RWPE1 (cell line): ENCODE measurements around the gene SPOCD1.

Experiments
- CTCF ChIA-PET: fragments of 350-600 bp; sonication (Branson Sonifier 250); formaldehyde crosslinking; extraction: SDS; loops from one replicate; lab custom pipeline; 2021; lab: Yijun Ruan, JAX
- POLR2A ChIA-PET: fragments of 400-600 bp; formaldehyde crosslinking; extraction: SDS; loops from one replicate; lab custom pipeline; 2020; ENCODE audit warnings: antibody characterized with exemption; ENCODE audit not compliant: low non-redundant PET; lab: Yijun Ruan, JAX
- DNase-seq: peaks from one replicate; pipeline ENCODE4 v3.0.0; 2012; ENCODE audit warnings: low spot score
- H3K27ac ChIP-seq: fragments of 450-650 bp; 2 replicates; pipeline ENCODE4 v1.5.1; 2017
- TF ChIP-seq, protein P1 (sequence below): fragments of 450-650 bp; conservative IDR thresholded peaks from 2 replicates; pipeline ENCODE4 v1.5.1; 2017; ENCODE audit warnings: low read depth, mild to moderate bottlenecking

SPOCD1 gene

DNA sequence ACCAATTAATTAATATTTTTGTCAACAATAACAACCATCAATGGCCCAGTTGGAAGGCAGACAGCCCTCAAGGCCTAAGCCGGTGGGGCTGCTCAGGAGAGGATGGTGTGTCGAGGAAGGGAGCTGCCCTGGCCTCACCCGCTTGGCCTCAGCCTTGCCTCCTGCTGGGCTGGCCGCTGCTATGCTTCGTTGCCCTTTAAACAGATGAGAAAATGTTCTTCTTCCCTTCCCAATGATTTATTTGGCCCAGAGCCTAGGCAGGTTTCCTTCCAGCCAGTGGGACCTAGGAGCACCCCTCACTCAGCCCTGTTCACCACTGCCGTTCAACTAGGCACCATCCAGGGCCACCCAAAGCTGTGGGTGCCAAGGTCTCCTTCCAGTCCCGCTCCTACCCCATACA, 48.6 kb downstream of the SPOCD1 start:
- CTCF ChIA-PET: interaction anchor here (1.1 kb wide), 1 partner anchor 197 kb away, joined by 3 read pairs; no protein-coding TSS in a partner anchor

DNA sequence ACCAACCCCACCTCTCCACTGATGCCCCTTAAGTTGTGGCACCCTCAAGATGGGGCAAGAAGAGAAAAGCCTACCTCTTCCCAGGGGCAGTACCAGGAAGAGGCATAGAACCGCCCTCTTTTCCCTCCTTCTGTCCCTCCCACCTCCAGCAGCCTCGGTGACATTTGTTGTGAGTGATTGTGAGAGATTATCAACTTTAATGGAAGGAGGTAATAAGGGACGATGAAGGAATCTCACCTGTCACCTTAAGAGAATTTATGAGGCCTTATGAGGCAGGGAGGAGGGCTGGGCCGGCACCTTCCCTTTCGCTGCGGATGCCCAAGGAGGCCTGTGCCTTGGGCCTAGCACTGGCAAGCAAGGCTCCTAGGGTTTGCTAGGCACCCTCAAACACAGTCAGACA, 50.3 kb downstream of the SPOCD1 start:
- TF ChIP-seq, protein P1, sequence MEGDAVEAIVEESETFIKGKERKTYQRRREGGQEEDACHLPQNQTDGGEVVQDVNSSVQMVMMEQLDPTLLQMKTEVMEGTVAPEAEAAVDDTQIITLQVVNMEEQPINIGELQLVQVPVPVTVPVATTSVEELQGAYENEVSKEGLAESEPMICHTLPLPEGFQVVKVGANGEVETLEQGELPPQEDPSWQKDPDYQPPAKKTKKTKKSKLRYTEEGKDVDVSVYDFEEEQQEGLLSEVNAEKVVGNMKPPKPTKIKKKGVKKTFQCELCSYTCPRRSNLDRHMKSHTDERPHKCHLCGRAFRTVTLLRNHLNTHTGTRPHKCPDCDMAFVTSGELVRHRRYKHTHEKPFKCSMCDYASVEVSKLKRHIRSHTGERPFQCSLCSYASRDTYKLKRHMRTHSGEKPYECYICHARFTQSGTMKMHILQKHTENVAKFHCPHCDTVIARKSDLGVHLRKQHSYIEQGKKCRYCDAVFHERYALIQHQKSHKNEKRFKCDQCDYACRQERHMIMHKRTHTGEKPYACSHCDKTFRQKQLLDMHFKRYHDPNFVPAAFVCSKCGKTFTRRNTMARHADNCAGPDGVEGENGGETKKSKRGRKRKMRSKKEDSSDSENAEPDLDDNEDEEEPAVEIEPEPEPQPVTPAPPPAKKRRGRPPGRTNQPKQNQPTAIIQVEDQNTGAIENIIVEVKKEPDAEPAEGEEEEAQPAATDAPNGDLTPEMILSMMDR: no peak
- ChIA-PET POLR2A (no interaction called here), CTCF (no interaction called here)
- peak overlapping the region; percentile 18; the same call in 1 of the 2 replicates for H3K27ac ChIP-seq
- DNase-seq: no peak

More for the DNA sequence above, 48.6 kb downstream of the SPOCD1 start:
- DNase-seq: no peak
- POLR2A ChIA-PET: no interaction called here
- H3K27ac ChIP-seq: no peak overlapping the region
- TF ChIP-seq, protein P1: no peak

DNA sequence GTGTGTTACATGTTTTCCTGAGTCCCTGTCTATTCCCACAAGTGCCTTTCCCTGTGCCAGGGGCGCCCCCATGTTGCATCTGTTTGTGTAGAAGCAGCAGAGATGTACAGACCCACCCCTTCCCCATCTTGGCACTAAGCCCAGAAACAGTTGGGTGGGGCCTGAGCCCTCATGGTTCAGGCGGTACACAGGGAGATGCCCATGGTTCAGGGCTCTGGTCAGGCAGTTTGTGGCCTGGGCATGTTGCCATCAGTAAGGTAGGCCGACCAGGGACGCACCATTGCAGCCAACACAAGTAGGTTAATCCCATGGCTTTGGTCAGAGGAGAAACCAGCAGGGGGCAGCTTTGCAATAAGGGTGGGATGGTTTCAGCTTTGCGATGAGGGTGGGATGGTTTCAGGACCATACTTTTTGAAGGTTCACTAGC, 50.8 kb downstream of the SPOCD1 start:
- ChIA-PET POLR2A (no interaction called here), CTCF (no interaction called here)
- DNase-seq: no peak
- TF ChIP-seq, protein P1: no peak
- H3K27ac ChIP-seq: no peak overlapping the region

DNA sequence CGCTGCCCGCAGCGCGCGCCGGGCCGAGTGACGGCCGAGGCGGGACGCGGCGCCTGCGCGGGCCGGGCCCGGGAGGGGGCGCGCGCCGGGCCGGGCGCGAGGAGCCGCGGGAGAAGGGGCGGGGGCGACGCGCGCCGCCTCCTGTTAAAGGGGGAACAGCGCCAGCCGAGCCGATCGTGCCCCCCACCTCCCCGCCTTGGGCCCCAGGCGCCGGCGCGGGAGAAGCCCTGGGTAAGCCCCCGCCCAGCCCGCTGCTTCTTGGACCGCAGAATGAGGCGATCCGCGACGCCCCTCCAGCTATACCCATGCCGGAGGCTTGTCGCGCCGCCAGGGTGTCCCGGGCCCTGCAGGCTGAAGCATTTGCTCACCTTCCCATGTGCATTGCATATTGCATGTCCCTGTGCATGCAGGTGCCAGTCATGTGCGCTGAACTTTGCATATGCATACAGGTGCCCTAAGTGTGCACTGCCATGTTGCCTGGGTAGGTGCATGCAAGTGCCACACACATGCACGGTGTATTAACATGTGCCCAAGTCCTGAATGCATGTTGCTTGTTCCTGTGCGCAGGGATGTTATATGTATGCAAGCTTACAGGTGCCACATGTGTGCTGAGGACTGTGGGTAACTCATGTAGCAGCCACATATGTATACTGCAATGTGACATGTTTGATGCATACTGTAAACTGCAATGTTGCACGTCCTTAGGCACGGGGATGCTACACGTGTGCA, 51.3 kb downstream of the SPOCD1 start, which contains the start of gene ADGRB2:
ADGRB2 (minus strand) TSS at position 29 of the 729 bp plus-strand sequence. CDS start 7,119 bp downstream, outside the sequence.
- POLR2A ChIA-PET: no interaction called here
- peak within 1 kb of the TSS; percentile 20; the same call in 1 of the 2 replicates for H3K27ac ChIP-seq
- DNase-seq: no peak
- TF ChIP-seq, protein P1: peak; percentile 50
- CTCF ChIA-PET: interaction anchor here (1.7 to 3.1 kb wide), 2 partner anchors 11 to 24 kb away, joined by 7 to 18 read pairs; no protein-coding TSS in a partner anchor

DNA sequence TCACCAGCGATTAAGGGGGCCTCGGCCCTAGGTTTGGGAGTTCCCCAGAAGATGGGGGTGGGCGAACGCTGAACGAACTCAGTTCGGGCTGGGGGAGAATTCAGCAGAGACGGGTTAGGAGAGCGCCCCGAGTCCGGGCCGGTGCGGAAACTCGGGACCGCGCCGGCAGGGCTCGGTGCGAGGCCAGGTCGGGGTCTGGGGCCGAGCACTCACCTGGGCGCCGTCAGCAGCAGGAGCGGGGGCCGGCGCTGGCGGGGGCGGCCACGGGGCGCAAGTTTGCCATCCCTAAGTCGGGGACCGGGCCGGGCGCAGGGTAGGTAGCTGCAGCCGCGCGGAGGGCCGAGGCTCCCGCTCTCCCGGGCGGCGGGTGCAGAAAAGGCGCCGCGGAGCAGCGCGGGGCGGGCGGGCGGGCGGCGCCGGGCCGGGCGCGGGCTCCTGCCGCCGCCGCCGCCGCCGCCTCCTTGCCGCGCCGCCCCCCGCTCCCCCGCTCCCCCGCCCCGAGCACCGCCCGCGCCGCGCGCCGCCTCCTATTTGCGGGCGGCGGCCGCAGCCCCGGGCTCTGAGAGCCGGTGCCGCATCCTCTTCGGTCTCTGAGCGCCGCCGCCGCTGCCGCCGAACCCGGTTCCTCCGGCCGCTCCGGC, 52.0 kb downstream of the SPOCD1 start:
- DNase-seq: no peak
- H3K27ac ChIP-seq: peak overlapping the region; percentile 20; the same call in 1 of the 2 replicates
- TF ChIP-seq, protein P1: no peak
- POLR2A ChIA-PET: no interaction called here
- CTCF ChIA-PET: interaction anchor here (0.8 to 3.1 kb wide), 4 partner anchors 10 to 200 kb away, joined by 3 to 18 read pairs (median 8); no protein-coding TSS in a partner anchor
